Stomach (tissue), 4 donors: ENCODE measurements around the gene ACD.

Experiments used
- EP300 ChIP-seq: sonication (generic); formaldehyde crosslinking; IDR thresholded peaks from one replicate; pipeline ENCODE4 v1.6.1; 2017; ENCODE audit warnings: antibody characterized with exemption
- POLR2A ChIP-seq, 4 donors: fragments of 450-650 bp; IDR thresholded peaks; one replicate each; pipeline ENCODE4 v1.6.1; 2016; ENCODE audit warnings: antibody characterized with exemption in 4 of 4, control low read depth in 2 of 4, mild to moderate bottlenecking in 1 of 4, moderate library complexity in 1 of 4
- POLR2AphosphoS5 ChIP-seq, 3 donors: sonication (generic); formaldehyde crosslinking; IDR thresholded peaks; one replicate each; pipeline ENCODE4 v1.6.1; 2016; ENCODE audit warnings: antibody characterized with exemption in 3 of 3
- TF ChIP-seq, protein P1 (sequence below), 7 experiments: fragments of 450-650 bp in 4 of 7; fragments of 200-600 bp in 3 of 7; sonication (generic) in 3 of 7; IDR thresholded peaks; one replicate each; pipeline ENCODE4 v1.5.1; 2016 to 2019; ENCODE audit warnings: antibody characterized with exemption in 7 of 7, control low read depth in 2 of 7, mild to moderate bottlenecking in 1 of 7

DNA sequence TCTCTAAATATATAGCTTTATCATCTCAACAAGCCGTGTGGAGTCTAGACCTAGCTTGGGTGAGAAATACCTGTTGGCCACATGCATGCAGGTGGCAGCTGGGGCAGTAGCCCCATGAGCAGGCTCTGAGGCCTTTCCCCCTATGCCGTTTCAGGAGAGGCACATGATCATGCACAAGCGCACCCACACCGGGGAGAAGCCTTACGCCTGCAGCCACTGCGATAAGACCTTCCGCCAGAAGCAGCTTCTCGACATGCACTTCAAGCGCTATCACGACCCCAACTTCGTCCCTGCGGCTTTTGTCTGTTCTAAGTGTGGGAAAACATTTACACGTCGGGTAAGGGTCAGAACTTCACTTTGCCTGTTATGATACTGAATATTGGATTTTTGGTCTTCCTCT, 31.8 kb downstream of the ACD start:
- TF ChIP-seq, protein P1, sequence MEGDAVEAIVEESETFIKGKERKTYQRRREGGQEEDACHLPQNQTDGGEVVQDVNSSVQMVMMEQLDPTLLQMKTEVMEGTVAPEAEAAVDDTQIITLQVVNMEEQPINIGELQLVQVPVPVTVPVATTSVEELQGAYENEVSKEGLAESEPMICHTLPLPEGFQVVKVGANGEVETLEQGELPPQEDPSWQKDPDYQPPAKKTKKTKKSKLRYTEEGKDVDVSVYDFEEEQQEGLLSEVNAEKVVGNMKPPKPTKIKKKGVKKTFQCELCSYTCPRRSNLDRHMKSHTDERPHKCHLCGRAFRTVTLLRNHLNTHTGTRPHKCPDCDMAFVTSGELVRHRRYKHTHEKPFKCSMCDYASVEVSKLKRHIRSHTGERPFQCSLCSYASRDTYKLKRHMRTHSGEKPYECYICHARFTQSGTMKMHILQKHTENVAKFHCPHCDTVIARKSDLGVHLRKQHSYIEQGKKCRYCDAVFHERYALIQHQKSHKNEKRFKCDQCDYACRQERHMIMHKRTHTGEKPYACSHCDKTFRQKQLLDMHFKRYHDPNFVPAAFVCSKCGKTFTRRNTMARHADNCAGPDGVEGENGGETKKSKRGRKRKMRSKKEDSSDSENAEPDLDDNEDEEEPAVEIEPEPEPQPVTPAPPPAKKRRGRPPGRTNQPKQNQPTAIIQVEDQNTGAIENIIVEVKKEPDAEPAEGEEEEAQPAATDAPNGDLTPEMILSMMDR (IDR thresholded peaks at IDR 0.05), result no peak
- TF ChIP-seq POLR2A (IDR thresholded peaks at IDR 0.05) (no peak), POLR2AphosphoS5 (IDR thresholded peaks at IDR 0.05) (no peak), EP300 (no peak)
